ENCODE data around the gene LMBRD1. TPM values are rescaled to one million over a fixed set of nuclear protein-coding genes. Genes with fewer than 3 reads are reported as not detected.

Gene LMBRD1
- total RNA-seq, 1 experiment from 2014 or later = 17.0 TPM

GRCh38 chr6:69817358-69817757, 20.5 kb upstream of the LMBRD1 start:
- no peaks in the 10 kb centered on the region for H3K79me2 ChIP-seq (ENCODE audit: insufficient read depth, low read length)
- no peak overlapping the region for H2BK120ac ChIP-seq (ENCODE audit: low read depth, low read length, poor library complexity, severe bottlenecking)
- H3K27ac Mint-ChIP-seq = no peak overlapping the region
- no peak overlapping the region for H3K27ac ChIP-seq (ENCODE audit: insufficient read length, low read depth, low read length)
- H3K27me3 ChIP-seq (ENCODE audit: insufficient read depth, low read length) = no peaks in the 10 kb centered on the region
- H2BK20ac ChIP-seq (ENCODE audit: low read depth, low read length, poor library complexity, severe bottlenecking) = no peak overlapping the region
- H3K36me3 Mint-ChIP-seq (ENCODE audit: insufficient read depth in 1 of 3, low read depth in 3 of 3) = no peaks in the 10 kb centered on the region
- no peaks in the 10 kb centered on the region for H3K23me2 ChIP-seq (ENCODE audit: insufficient read length, low read depth, low read length, poor library complexity, severe bottlenecking)
- H3K79me1 ChIP-seq (ENCODE audit: insufficient read depth, low read depth, low read length, poor library complexity, severe bottlenecking) = no peaks in the 10 kb centered on the region
- no peak for TF ChIP-seq CTCF (conservative IDR thresholded peaks at IDR 0.05)
- no peak overlapping the region for H3K14ac ChIP-seq (ENCODE audit: insufficient read depth, low read length)
- DNase-seq = no peak
- H3K9me3 Mint-ChIP-seq = no peaks in the 10 kb centered on the region
- H3K9me3 ChIP-seq (ENCODE audit: control insufficient read depth, low read depth, low read length) = no peaks in the 10 kb centered on the region
- no peak overlapping the region for H3K9ac ChIP-seq (ENCODE audit: extremely low read depth, insufficient read length, low read length)
- H3K23ac ChIP-seq (ENCODE audit: insufficient read length, low read depth, low read length) = no peak overlapping the region
- H2BK15ac ChIP-seq (ENCODE audit: low read depth, low read length) = no peak overlapping the region
- no peak overlapping the region for H3T11ph ChIP-seq (ENCODE audit: low read length)
- no peak overlapping the region for H3K4me3 Mint-ChIP-seq
- H4K91ac ChIP-seq (ENCODE audit: insufficient read length, low read depth, low read length) = no peak overlapping the region
- no peak overlapping the region for H2BK5ac ChIP-seq (ENCODE audit: insufficient read length, low read length)
- no peak overlapping the region for H3K18ac ChIP-seq (ENCODE audit: insufficient read length, low read depth, low read length)
- H2BK12ac ChIP-seq (ENCODE audit: insufficient read length, low read depth, low read length) = no peak overlapping the region
- H2AFZ ChIP-seq (ENCODE audit: low read length) = no peak overlapping the region
- H3K4me1 ChIP-seq (ENCODE audit: insufficient read depth, low read length) = peaks cover 6% of the 10 kb centered on the region; the same call in 1 of the 2 replicates
- H4K8ac ChIP-seq (replicated peaks; ENCODE audit: insufficient read length, low read depth, low read length) = no peak overlapping the region
- H3K4me1 Mint-ChIP-seq = peaks cover 35 to 38% of the 10 kb centered on the region in 2 experiments
- no peak overlapping the region for H4K5ac ChIP-seq (ENCODE audit: insufficient read length, low read depth, low read length)
- no peaks in the 10 kb centered on the region for H4K20me1 ChIP-seq (ENCODE audit: control insufficient read depth, insufficient read depth, insufficient read length)
- no peak overlapping the region for H3K4me2 ChIP-seq (ENCODE audit: insufficient read depth, insufficient read length, low read length)
- no peak overlapping the region for H3K4ac ChIP-seq (ENCODE audit: low read depth, low read length)
- no peak overlapping the region for H2AK5ac ChIP-seq (ENCODE audit: insufficient read length, low read length)
- H3K27me3 Mint-ChIP-seq (ENCODE audit: low read depth) = no peaks in the 10 kb centered on the region
- H3K56ac ChIP-seq (ENCODE audit: insufficient read length, low read depth, low read length) = no peak overlapping the region

Measured in H9 (cell line).